A204.1 (cell line): Measurements from ENCODE around the gene FAM193A.
"Not testable (repeated sequence)": the region's sequence is repeated elsewhere in the genome, so short reads cannot be mapped to it uniquely, and the experiment has no call there.

ENCODE experiments used
- FAIRE-seq: peaks from 2 replicates; lab custom pipeline; 2012; peaks lifted over from hg19 to GRCh38; lab: Jason Lieb, UNC

The FAM193A gene

GRCh38 chr4:2731907-2732317 is 195.5 kb downstream of the FAM193A start:
- FAIRE-seq = no peak

DNA sequence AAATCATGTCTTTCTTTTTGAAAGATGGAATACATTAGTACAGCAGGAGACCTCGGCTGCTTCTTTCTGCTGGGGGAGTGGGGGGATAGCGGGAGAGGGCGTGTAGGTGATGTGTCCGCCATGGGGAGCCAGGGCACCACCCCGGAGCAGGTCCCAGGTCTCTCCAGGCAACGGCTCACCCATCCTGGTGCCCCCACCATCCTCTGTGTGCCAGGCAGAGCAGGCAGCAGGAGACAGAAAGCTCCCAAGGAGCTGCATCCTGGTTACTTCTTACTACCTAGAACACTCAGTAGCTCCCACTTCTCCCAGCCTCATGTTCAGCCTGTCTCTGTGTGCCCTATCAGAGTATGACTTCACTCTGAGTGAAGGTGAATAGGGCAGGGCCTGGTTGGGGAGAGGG is 196.1 kb downstream of the FAM193A start:
- no peak for FAIRE-seq

DNA sequence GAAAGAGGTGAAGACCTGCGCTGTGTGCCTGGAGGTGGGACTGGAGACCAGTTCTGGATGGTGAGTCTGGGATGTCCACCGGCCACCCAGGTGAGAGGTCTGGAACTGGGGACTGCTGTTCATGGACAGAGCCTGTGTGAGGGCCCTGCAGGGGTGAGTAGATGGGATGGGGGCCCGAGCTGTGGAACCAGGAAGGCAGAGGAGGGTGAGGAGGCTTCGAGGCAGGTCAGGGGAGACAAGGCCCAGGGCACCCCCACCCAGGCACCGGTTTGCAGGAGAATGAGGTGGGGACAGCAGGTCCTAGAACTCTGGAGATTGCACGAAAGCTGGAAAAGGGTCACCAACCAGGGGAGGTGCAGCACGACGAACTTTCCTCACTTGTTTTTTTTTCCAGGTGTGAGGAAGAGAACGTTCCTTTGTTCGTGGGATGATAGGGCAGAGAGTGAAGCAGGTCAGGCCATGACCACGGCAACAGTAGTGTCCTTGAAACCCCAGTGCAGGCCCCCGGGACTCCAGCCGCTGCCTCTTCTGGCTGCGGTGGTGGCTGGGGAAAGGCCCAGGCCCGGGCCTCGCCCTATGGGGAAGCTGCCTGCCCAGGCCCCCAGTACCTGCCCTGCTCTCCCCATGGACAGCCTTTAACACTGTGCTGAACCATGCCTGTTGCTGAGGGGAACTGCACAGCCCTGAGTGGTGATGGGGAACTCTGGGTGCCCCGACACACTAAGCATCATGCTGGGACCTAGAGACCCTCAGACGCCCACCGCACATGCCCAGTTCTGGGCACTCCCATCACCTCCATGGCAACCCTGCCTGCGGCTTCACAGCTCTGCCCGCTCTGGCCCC is 196.8 kb downstream of the FAM193A start:
- no peak for FAIRE-seq

DNA sequence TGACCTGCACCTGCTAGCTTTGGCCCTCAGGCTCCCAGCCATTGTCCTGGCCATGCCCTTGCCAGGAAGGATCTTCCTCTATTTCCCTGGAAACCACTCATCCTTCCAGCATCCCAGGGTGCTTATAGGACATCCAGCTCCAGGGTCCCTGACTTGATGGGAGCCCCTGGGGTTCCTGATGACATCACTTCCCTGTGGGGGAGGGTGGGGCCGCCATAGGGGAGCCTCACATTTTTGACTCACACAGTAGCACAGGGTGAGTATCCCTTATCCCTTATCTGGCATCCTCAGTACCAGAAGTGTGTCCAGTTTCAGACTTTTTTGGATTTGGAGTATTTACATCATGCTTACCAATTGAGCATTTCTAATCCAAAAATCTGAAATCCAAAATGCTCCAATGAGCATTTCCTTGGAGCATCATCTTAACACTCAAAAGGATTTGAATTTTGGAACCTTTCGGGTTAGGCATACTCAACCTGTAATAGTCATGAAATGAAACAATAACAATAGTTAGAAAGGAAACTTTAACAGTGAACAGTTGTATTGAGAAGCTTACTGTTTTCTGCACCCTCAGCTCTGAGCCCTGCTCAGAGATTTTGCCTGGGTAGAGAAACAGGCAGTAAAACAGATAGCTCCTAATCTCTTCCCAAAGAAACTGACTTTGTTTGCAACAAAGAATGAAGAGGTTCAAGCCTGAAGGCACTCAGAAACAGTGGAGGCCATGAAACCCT is 197.6 kb downstream of the FAM193A start:
- FAIRE-seq = no peak

DNA sequence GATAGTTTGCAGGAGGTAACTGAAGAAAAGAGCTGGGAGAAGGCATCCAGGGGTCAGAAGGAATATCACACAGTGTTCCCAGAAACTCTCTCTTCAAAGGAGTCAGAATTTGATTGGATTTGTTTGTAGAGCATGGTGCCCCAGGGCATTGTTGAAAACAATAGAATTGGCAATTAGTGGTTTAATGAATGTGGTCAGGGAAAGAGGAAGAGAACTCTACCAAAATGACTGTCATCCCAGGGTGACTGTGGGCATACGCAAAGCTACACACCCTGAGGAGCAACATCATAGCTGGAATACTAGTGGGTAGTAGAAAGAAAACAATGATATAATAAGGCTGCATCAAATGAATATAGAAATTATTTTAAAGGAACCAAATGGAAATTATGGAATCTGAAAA is 198.2 kb downstream of the FAM193A start:
- FAIRE-seq = no peak

DNA sequence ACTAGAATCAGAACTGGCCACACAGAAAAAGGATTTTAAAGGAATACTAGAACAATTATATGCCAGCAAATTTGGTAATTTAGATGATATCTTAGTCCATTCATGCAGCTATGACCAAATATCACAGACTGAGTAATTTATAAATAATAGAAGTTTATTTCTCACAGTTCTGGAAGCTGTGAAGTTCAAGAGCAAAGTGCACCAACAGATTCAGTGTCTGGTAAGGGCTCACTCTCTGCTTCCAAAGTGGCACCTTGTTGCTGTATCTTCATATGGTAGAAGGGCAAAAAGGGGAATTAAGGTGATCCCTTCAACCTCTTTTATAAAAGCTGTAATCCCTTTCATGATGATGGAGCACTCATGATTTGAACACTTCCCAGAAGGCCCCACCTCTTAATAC is 199.4 kb downstream of the FAM193A start:
- no peak for FAIRE-seq

- not testable (repeated sequence) for FAIRE-seq
Measured at GRCh38 chr4:2738296-2738695, 201.8 kb downstream of the FAM193A start.

- FAIRE-seq = no peak
Measured at GRCh38 chr4:2741626-2742025, 205.2 kb downstream of the FAM193A start.

GRCh38 chr4:2742081-2742822 is 205.8 kb downstream of the FAM193A start:
- FAIRE-seq = no peak

DNA sequence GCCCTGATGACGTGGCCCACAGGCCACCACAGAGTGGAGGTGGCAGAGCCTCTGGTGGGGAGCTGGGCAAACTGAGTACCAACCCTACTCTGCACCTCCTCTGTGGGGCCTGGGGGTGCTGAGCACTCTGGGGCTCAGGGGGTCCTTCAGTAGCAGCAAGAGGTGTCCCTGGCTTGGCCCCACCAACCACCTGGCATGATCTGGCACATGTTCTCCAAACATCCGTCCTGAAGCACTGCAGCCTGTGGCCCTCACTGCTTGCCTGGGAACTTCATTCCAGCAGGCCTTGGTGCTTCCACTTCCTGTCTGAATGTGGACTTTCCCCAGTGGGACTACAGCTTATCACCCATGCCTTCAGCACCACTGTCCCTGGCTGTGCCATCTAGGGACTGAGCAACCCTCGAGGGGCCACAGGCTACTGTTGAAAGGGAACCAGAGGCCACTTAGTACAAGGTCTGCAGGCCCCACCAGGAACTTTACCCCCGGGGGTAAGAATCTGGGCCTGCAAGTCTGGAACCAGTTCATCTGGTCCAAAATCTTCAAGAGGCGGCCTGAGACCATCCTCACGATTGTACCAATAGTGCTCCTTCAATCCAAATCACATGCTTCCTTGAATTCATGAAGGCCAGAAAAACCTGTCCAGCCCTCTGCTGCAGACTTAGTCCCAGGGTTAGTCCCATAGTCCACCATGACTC is 206.5 kb downstream of the FAM193A start:
- no peak for FAIRE-seq

GRCh38 chr4:2743518-2744445 is 207.3 kb downstream of the FAM193A start:
- FAIRE-seq = no peak

GRCh38 chr4:2744576-2745270 is 208.3 kb downstream of the FAM193A start:
- FAIRE-seq = no peak

GRCh38 chr4:2745516-2745915 is 209.1 kb downstream of the FAM193A start:
- no peak for FAIRE-seq

DNA sequence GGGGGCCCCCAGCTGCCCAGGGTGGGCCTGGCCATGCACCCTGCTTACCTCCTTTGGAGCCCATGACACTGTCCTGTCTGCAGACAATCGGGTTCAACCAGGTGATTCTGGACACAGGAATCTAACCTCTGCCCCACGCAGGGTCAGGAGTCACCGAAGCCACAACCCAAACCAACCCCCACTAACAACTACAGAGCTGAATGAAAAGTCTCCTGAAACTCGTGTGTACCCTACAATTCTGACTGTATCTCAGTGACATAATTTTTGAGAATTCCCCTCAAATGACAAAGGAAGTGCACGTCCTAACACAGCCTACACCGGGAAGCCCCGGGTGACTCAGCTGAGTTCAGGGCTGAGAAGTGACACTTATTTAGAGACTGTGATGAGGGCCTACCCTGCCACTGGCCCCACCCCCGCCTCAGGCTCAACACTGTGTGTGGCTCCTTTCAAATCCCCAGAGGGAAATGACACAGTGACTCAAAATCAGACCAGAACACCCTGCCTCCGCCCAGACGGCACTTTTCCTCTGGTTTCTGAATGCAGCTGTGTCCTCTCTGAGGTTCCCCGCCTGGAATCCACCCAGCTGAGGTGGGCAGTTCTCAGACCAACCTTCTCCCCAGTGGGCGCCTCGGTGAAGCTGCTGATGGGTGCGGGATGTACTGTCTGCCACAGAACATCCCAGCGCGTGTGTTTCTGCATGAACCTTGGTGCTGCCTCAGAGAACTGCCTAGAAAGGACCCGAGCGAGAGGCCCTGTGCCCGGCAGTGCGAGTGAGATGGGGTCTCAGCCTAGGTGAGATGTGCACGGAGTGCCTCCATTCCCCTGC is 209.7 kb downstream of the FAM193A start:
- no peak for FAIRE-seq

- no peak for FAIRE-seq
Measured at GRCh38 chr4:2746891-2747695, 210.6 kb downstream of the FAM193A start.

GRCh38 chr4:2750719-2751605 is 214.5 kb downstream of the FAM193A start:
- no peak for FAIRE-seq

DNA sequence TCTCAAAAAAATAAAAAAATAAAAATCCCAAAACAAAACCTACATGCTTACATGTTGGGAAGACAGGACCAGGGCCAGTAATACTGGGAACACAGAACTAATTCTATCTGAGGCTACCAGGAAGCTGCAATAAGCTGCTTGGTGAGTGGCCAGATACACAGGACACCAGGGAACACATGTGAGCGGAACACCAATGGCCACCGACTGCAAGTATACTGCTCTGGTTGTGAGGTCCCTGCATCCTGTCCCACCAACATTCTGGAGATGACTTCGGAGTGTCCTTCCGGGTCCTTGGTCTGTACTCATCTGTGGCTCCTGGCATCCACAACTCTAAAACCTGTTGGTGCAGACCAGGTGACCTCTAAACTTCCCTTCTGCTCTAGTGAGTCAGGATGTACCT is 217.0 kb downstream of the FAM193A start:
- no peak for FAIRE-seq
